Measurements from ENCODE around the gene TBKBP1.
"Not testable (repeated sequence)": the region's sequence is repeated elsewhere in the genome, so short reads cannot be mapped to it uniquely, and the experiment has no call there.

The TBKBP1 gene

DNA sequence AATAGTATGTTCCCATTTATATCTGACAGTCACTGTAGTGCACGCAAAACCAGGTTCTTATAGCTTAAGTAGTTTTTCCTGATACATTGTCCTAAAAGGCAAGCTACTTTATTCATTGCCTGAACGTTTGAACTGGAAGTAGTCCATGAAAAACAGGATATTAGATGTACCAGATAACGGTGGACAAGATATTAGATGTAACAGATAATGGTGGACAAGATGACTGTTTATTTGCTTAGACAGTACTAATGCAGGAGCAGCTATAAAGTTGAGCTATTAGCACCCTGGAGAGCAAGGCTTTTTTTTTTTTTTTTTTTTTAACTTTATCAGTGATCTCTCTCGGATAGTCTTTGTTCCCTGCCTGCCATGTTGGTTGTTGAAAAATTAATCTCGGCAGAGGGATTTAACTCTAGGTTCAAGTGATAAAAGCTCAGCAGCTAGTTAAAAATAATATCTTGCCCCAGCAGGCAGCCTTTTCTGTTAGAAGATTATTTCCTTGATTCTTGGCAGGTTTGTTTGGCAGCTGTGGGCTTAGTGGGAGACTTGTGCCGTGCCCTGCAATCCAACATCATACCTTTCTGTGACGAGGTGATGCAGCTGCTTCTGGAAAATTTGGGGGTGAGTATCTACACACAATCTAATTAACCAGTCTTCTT is 17.3 kb upstream of the TBKBP1 start:
- FAIRE-seq (no peak), DNase-seq (ENCODE audit: extremely low spot score, insufficient read length, low read depth) (no peak)

DNA sequence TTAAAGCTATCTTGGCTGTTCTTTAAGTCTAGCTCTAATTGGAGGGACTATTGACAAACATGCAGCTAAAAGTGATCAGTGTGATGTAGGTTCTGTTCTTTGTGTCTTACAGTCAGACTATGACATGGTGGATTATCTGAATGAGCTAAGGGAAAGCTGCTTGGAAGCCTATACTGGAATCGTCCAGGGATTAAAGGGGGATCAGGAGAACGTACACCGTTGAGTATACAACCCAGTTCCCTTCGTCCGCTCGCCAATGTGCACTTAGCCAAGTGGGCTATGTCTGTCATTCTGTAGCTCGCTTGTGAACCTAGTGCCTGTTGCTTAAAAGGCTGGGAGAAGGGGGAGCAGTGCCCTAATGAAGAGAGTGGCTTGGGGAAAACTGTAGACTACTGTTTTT is 15.8 kb upstream of the TBKBP1 start:
- no peak for FAIRE-seq
- DNase-seq (ENCODE audit: extremely low spot score, insufficient read length, low read depth), result no peak

DNA sequence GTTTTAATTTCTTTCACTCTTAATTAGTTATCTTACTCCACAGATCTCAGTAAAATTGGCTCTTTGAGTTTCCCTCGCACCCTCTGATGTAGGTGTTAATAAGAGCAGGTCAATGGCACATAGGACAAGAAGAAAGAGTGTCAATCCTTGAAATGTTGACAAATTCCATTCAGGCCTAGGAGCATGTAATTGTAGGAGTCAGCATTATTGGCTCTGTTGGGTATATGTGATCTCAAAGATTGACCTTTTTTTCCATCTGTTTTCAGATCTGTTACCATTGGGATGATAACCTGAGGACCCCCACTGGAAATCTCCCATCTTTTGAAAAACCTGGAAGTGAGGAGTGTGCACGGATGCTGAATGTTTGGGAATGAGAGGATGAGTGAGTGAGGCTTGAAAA is 11.8 kb upstream of the TBKBP1 start:
- FAIRE-seq (no peak), DNase-seq (ENCODE audit: extremely low spot score, insufficient read length, low read depth) (no peak)

DNA sequence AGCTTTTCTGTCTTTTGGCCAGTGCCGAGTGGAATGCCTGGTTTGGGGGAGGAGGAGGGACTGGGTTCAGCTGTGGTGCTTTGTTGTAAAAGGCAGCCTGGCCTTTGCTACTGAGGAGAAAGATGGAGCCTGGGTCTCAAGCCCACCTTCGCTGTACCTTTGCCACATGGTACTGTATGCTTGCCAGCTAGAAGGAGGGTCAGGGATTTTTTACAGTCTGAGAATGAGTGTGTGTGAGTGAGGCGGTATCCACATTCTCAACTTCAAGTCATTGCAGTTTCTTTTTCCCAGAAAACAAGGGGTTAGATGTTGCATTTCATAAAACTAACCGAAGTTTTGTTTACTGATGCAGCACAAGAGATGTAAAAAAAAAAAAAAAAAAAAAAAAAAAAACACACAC is 11.2 kb upstream of the TBKBP1 start:
- not testable (repeated sequence) for FAIRE-seq; DNase-seq (ENCODE audit: extremely low spot score, insufficient read length, low read depth)

DNA sequence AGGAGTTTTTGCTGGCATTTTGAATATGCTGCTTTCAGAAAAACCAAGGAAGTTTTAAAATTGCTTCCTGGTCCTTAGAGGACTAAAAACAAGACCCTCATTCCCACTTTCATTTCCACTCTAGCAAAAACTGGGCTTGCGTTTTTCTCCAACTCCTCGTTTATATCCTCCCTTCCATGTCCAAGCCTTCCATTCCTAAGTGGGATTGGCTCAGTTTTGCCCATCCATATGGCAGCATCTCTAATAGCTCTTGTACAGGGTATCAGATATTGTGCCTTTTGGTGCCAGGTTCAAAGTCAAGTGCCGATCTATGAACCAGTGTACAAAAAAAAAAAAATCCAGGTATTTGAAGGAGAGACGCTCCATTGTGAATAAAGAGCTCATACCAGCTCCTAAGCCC is 9.9 kb upstream of the TBKBP1 start:
- FAIRE-seq (no peak), DNase-seq (ENCODE audit: extremely low spot score, insufficient read length, low read depth) (no peak)

DNA sequence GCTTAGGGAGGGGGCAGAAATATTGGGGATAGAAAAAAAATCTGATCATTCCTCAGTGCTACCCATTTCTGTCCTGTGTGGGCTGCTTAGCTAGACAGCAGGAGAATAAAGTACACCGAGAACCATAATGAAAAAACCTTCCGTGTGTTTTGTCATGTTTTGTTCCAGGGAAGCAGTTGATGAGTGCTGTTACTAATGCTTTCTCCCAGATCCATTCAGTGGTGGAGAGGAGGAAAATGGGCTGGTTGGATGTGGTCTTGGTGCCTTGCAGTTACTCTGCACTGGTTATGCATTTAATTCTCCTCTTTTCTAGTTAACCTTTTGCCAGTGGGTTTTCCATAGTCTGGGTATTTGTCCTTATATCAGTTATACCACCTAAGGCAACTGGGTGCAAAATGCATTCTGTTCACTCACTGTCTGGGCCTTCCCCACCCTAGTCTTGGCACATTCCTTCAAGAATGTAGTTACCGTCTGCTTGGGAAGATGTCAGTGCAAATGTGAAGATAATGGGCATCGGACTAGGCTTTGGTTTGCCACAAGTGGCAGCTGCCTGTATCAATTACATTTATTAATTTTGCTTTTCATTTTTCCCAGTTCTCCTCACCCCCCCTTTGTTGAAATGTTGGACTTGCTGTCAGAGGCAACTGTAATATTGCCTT is 9.3 kb upstream of the TBKBP1 start:
- no peak for FAIRE-seq
- DNase-seq (ENCODE audit: extremely low spot score, insufficient read length, low read depth), result no peak

DNA sequence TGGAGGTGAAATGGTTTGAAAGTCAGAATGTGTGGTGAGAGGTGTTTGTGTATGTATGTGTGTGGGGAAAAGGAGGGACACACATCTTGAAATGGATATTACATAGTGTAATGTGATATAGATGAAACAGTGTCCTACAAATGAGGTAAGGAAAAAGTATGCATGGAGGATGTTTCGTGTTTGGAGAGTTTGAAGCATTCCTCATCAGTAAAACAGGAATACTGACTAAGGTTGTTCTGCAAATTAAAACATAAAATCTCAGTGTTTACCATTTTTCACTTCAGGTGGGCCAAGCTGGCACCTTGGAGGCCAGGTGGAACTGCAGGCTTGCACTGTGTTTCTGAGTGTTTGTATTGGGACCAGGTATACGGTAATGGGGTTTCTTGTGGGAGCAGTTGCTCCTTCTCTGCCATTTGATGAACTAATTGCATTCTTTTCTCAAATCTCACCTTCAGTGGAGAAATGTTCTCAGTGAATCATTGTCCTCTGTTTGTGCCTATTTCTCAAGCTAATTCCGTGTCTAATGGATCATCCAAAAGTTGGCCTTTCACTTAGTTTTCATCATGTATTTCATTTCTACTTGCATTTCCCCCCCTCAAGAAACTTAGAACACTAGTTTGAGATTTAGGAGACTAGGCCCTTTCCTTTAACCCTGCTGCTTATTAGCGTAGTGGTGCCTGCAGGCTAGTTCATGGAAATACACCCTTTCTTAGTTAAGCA is 8.2 kb upstream of the TBKBP1 start:
- FAIRE-seq (no peak), DNase-seq (ENCODE audit: extremely low spot score, insufficient read length, low read depth) (no peak)

DNA sequence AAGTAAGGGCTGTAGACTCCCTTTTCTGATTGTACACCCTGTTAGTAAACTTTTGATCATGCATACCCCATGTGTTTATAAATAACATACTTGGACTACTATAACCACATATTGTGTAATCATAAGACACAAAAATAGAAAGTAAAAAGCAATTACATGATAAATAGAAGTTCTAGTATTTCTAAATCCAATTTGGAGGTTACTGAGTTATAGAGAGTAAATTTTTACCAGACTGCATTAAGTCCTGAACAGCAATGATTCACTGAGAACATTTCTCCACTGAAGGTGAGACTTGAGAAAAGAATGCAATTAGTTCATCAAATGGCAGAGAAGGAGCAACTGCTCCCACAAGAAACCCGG is 7.7 kb upstream of the TBKBP1 start:
- DNase-seq (ENCODE audit: extremely low spot score, insufficient read length, low read depth) (no peak), FAIRE-seq (no peak)

- no peak for FAIRE-seq
Measured at GRCh38 chr17:47686664-47687327, 7.2 kb upstream of the TBKBP1 start.

DNA sequence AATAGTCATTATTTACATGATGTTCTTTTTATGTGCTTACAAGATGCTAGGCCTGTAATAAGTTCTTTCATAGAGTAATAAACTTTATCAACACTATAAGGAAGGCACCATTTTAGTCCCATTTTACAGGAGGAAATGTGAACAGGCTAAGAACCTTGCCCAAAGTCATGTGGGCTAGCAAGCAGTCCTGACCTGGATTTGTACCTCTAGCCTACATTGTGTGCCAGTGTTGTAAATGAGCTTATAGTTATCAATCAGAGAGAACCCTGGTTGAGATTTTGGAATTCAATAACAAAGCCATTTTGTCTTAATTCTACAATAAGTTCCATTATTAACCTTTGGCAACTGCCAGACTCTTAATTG is 6.7 kb upstream of the TBKBP1 start:
- no peak for DNase-seq (ENCODE audit: extremely low spot score, insufficient read length, low read depth)
- FAIRE-seq, result no peak

More at GRCh38 chr17:47686664-47687327, 7.2 kb upstream of the TBKBP1 start:
- DNase-seq (ENCODE audit: extremely low spot score, insufficient read length, low read depth), result no peak

DNA sequence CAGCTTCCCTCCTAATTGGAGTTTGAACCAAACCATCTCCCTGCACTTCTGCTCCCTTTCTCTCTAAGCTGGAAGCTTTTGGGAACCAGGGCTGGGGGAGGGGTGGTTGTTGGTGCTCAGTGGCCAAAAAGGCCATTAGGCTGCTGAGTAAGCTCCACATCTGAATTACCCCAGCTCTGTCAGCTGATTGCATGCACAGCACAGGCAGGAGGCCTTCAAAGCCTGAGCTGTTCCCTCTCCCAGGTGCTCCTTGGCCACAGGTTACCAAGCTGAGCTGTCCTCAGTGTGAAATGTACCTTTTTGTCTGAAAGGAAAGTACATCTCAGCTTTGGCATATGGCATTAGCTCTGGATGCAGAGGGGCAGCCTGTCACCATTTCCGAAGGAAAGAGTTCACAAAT is 6.2 kb upstream of the TBKBP1 start:
- no peak for FAIRE-seq
- no peak for DNase-seq (ENCODE audit: extremely low spot score, insufficient read length, low read depth)

DNA sequence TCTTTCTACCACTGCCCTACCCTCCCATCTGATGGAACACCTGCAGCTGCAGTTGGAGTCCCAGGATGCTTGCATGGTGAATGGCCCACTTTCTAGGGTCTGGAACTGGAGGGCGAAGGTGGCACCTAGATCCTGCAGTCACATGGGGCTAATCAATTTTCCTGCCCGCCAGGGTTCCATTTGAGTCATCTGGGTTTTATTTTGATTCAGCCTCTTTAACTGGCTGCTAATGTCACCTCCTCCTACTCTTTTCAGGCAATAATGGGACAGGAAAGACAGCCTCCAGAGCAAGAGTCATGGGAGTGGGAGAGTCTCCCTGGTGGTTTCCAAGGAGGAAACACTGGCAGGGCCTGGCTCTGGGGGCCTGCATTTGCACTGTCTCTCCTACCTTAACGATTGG is 3.8 kb upstream of the TBKBP1 start:
- FAIRE-seq, result no peak
- no peak for DNase-seq (ENCODE audit: extremely low spot score, insufficient read length, low read depth)

GRCh38 chr17:47692137-47692894 is 1.6 kb upstream of the TBKBP1 start:
- FAIRE-seq (no peak), DNase-seq (ENCODE audit: extremely low spot score, insufficient read length, low read depth) (no peak)

GRCh38 chr17:47692895-47693730 is 848 bp upstream of the TBKBP1 start:
- FAIRE-seq (peak; percentile 67), DNase-seq (ENCODE audit: extremely low spot score, insufficient read length, low read depth) (no peak)

DNA sequence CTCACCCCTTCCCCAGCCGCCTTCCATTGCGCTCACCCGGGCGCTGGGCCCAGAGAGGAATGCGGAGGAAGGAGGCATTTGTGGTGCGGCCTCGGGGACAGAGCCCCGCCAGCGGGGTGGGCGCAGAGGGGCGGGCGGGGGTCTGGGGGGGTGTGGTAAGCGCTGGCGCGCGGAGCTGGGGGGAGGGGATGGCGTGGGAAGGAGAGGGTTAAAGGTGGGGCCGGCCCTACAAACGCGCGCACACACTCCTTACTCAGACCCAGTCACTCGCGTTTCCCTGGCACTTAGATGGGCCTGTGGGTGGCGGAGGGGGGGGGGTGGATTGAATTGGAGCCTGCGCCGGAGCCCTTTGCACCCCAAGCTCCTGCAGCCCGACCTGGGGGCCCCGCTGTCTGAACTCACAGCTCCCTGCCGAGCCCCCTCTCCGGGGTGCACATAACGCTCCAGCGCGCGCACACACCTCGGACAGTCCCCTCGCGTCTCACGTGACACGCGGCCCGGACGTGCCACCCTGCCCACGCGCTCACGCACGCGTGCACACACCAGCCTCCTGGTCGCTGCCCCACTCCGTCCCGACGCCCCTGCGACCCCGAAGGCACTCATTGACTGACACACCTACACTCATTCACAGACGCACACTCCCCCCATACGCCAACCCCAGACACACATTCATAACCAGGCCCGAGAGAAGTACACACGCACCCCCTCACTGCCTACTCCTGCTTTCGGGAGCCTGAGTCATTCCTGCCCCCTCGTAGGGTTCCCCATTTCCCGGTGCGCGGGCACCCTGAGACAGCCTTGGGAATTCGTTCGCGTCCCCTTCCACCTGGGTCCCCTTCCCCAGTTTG is 844 bp downstream of the TBKBP1 start:
- FAIRE-seq (peak; percentile 15), DNase-seq (ENCODE audit: extremely low spot score, insufficient read length, low read depth) (no peak)

DNA sequence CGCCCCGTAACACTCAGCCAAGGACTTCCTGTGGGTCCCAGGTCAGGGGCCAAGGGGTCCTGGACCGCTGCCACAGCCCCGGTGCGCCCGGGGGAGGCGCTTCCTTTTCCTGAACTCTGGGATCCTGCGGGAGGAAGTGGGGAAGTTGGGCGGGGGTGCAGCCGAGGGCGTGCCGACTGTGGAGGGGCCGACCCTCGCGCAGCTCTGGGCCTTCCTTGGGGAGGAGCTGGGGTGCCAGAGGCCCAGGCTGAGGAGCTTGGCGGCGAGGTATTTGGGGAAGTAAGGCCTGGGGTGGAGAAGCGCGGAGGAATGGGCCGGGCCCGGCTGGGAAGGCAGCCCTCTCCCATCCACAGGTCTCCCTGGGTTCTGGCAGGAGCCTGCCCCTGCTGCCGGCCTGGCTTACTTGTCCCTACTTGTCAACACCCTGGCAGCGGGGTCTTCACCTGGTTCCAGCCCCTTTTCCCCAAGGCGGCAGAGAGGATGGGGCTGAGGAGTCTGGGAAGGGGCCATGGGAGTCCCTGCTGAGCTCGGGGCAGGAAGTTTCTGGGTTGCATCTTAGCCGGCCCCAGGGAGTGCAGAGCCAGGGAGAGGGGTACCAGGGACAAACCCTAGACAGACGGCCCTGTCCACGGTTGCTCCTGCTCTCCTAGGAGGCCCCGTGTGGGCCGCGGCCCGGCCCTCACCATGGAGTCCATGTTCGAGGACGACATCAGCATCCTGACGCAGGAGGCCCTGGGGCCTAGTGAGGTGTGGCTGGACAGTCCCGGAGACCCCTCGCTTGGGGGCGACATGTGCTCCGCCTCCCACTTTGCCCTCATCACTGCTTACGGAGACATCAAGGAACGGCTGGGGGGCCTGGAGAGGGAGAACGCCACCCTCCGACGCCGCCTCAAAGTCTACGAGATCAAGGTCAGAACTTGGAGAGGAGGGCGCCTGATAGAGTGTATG is 1.7 kb downstream of the TBKBP1 start:
- DNase-seq (ENCODE audit: extremely low spot score, insufficient read length, low read depth), result no peak
- FAIRE-seq, result no peak

All from GM18507 (cell line).